ENCODE results near the gene WDFY2. TPM values are rescaled to one million over a fixed set of nuclear protein-coding genes. Genes with fewer than 3 reads are reported as not detected.

The WDFY2 gene
- total RNA-seq, 1 donor from 2014 or later = 16.2 TPM

DNA sequence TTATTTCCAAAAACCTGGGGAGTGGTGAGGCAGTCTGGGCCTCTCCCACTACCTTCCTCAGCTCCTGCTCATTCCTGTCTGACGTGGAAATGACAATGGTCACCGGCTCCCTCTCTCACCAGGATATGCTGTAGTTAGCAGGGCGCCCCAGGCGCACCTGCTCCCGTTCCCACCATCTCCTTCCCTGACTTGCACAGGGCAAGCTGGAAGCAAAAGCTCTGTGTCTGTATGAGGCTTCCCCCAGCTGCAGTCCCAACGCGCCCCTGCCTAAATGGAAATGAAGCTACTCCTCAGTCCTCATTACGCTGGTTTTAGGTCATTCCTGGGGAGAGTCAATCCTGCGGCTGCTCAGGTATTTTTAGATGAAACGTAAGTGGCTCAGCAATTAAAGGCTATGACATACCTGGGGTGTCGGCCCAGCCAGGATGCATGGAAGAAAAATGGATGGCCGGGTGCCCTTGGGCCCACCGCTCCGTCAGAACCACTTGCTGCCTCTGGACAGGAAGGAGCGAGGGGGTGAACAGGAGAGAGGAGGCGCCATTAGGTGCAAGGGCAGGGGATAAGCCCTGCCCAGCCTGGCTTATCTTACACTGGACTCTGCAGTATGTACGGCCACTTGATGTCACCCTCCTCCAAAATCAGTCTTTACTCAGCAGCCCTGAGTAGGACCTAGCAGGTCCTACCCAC lies 187.3 kb downstream of the WDFY2 start:
- Histone ChIP-seq H3K4me1 (ENCODE audit: insufficient read depth, low read length) (no peaks in the 10 kb centered on the region), H2AFZ (ENCODE audit: low read depth, low read length) (no peak overlapping the region), H3K4me2 (ENCODE audit: low read length) (no peak overlapping the region), H3K9ac (ENCODE audit: low read length) (no peak overlapping the region), H3K4me3 (ENCODE audit: insufficient read depth, low read depth, low read length) (no peak overlapping the region), H3K9me3 (ENCODE audit: insufficient read depth, low read depth, low read length) (no peaks in the 10 kb centered on the region), H3K27ac (ENCODE audit: low read depth, low read length) (no peak overlapping the region), H3K27me3 (ENCODE audit: insufficient read depth, low read length) (no peaks in the 10 kb centered on the region), H3K79me2 (ENCODE audit: insufficient read depth, low read length) (no peaks in the 10 kb centered on the region), H4K20me1 (ENCODE audit: insufficient read depth, low read length) (no peaks in the 10 kb centered on the region), H3K36me3 (ENCODE audit: insufficient read depth, low read length) (no peaks in the 10 kb centered on the region)
- no peak overlapping the region for H3K27ac Mint-ChIP-seq (ENCODE audit: unreplicated experiment)
- peaks cover 2% of the 10 kb centered on the region for H3K27me3 Mint-ChIP-seq (ENCODE audit: low read depth, unreplicated experiment)
- no peaks in the 10 kb centered on the region for H3K9me3 Mint-ChIP-seq (ENCODE audit: unreplicated experiment)
- H3K4me3 Mint-ChIP-seq (ENCODE audit: unreplicated experiment) = no peak overlapping the region
- TF ChIP-seq, protein P1, sequence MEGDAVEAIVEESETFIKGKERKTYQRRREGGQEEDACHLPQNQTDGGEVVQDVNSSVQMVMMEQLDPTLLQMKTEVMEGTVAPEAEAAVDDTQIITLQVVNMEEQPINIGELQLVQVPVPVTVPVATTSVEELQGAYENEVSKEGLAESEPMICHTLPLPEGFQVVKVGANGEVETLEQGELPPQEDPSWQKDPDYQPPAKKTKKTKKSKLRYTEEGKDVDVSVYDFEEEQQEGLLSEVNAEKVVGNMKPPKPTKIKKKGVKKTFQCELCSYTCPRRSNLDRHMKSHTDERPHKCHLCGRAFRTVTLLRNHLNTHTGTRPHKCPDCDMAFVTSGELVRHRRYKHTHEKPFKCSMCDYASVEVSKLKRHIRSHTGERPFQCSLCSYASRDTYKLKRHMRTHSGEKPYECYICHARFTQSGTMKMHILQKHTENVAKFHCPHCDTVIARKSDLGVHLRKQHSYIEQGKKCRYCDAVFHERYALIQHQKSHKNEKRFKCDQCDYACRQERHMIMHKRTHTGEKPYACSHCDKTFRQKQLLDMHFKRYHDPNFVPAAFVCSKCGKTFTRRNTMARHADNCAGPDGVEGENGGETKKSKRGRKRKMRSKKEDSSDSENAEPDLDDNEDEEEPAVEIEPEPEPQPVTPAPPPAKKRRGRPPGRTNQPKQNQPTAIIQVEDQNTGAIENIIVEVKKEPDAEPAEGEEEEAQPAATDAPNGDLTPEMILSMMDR (IDR thresholded peaks at IDR 0.05; ENCODE audit: insufficient read depth, low read depth, low read length) = no peak
- no peak for TF ChIP-seq EZH2 (IDR thresholded peaks at IDR 0.05; ENCODE audit: insufficient read depth, low read length)
- DNase-seq (ENCODE audit: low read depth) = no peak
- H3K4me1 Mint-ChIP-seq (ENCODE audit: low read depth, unreplicated experiment) = no peaks in the 10 kb centered on the region
- no peak for FAIRE-seq
- H3K36me3 Mint-ChIP-seq (ENCODE audit: low read depth, unreplicated experiment) = peaks cover 17% of the 10 kb centered on the region

DNA sequence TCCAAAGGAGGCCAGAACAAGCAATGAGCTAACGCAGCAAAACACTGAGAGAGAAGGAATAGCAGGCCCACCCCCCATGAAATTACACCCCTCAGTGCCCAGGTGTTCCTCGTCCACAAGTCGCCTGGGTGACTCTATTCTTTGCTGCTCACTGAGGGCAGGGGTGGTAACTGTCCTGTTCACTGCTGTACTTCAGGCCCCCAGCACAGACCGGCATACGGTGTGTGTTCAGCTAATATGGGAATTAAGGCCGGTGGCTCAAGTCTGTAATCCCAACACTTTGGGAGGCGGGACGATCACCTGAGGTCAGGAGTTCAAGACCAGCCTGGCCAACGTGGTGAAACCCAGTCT lies 187.8 kb downstream of the WDFY2 start:
- H3K9me3 Mint-ChIP-seq (ENCODE audit: unreplicated experiment) = no peaks in the 10 kb centered on the region
- no peaks in the 10 kb centered on the region for H4K20me1 ChIP-seq (ENCODE audit: insufficient read depth, low read length)
- no peaks in the 10 kb centered on the region for H3K36me3 ChIP-seq (ENCODE audit: insufficient read depth, low read length)
- TF ChIP-seq, protein P1 (IDR thresholded peaks at IDR 0.05; ENCODE audit: insufficient read depth, low read depth, low read length) = no peak
- no peaks in the 10 kb centered on the region for H3K9me3 ChIP-seq (ENCODE audit: insufficient read depth, low read depth, low read length)
- no peak overlapping the region for H2AFZ ChIP-seq (ENCODE audit: low read depth, low read length)
- H3K27ac ChIP-seq (ENCODE audit: low read depth, low read length) = no peak overlapping the region
- H3K4me3 ChIP-seq (ENCODE audit: insufficient read depth, low read depth, low read length) = no peak overlapping the region
- peaks cover 2% of the 10 kb centered on the region for H3K27me3 Mint-ChIP-seq (ENCODE audit: low read depth, unreplicated experiment)
- H3K4me1 Mint-ChIP-seq (ENCODE audit: low read depth, unreplicated experiment) = no peaks in the 10 kb centered on the region
- no peak overlapping the region for H3K4me3 Mint-ChIP-seq (ENCODE audit: unreplicated experiment)
- H3K9ac ChIP-seq (ENCODE audit: low read length) = no peak overlapping the region
- no peaks in the 10 kb centered on the region for H3K4me1 ChIP-seq (ENCODE audit: insufficient read depth, low read length)
- FAIRE-seq (no peak), DNase-seq (ENCODE audit: low read depth) (no peak)
- no peak overlapping the region for H3K4me2 ChIP-seq (ENCODE audit: low read length)
- peaks cover 13% of the 10 kb centered on the region for H3K36me3 Mint-ChIP-seq (ENCODE audit: low read depth, unreplicated experiment)
- H3K27ac Mint-ChIP-seq (ENCODE audit: unreplicated experiment) = no peak overlapping the region
- no peaks in the 10 kb centered on the region for H3K27me3 ChIP-seq (ENCODE audit: insufficient read depth, low read length)
- H3K79me2 ChIP-seq (ENCODE audit: insufficient read depth, low read length) = no peaks in the 10 kb centered on the region

DNA sequence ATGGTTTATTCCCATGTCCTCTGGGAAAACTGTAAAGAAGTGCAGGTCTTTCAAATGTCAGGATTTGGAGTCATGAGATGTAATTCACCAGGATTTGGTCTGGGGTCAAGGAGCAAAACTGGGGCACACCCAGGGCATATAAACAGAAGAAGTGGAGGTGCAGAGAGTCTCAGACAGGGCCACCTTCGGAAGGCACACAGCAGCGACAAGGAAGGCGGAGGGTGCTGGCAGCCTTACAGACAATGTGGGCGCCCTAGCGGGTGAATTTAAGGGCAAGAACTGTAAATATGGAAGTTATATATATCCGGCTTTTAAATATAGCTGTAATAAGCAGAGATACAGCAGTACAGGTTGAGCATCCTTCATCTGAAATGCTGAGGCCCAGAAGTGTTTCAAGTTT lies 188.5 kb downstream of the WDFY2 start:
- H3K27me3 ChIP-seq (ENCODE audit: insufficient read depth, low read length) = no peaks in the 10 kb centered on the region
- no peak overlapping the region for H3K4me3 ChIP-seq (ENCODE audit: insufficient read depth, low read depth, low read length)
- no peak overlapping the region for H3K4me2 ChIP-seq (ENCODE audit: low read length)
- H3K27ac ChIP-seq (ENCODE audit: low read depth, low read length) = no peak overlapping the region
- Mint-ChIP-seq H3K4me3 (ENCODE audit: unreplicated experiment) (no peak overlapping the region), H3K36me3 (ENCODE audit: low read depth, unreplicated experiment) (peaks cover 9% of the 10 kb centered on the region), H3K9me3 (ENCODE audit: unreplicated experiment) (no peaks in the 10 kb centered on the region), H3K27ac (ENCODE audit: unreplicated experiment) (no peak overlapping the region), H3K27me3 (ENCODE audit: low read depth, unreplicated experiment) (peaks cover 2% of the 10 kb centered on the region), H3K4me1 (ENCODE audit: low read depth, unreplicated experiment) (no peaks in the 10 kb centered on the region)
- H3K9me3 ChIP-seq (ENCODE audit: insufficient read depth, low read depth, low read length) = no peaks in the 10 kb centered on the region
- no peaks in the 10 kb centered on the region for H3K36me3 ChIP-seq (ENCODE audit: insufficient read depth, low read length)
- H3K9ac ChIP-seq (ENCODE audit: low read length) = no peak overlapping the region
- no peaks in the 10 kb centered on the region for H3K79me2 ChIP-seq (ENCODE audit: insufficient read depth, low read length)
- no peak overlapping the region for H2AFZ ChIP-seq (ENCODE audit: low read depth, low read length)
- TF ChIP-seq EZH2 (IDR thresholded peaks at IDR 0.05; ENCODE audit: insufficient read depth, low read length) = no peak
- TF ChIP-seq, protein P1 (IDR thresholded peaks at IDR 0.05; ENCODE audit: insufficient read depth, low read depth, low read length) = no peak
- DNase-seq (ENCODE audit: low read depth) = no peak
- FAIRE-seq = no peak
- no peaks in the 10 kb centered on the region for H3K4me1 ChIP-seq (ENCODE audit: insufficient read depth, low read length)
- H4K20me1 ChIP-seq (ENCODE audit: insufficient read depth, low read length) = no peaks in the 10 kb centered on the region
